ENCODE data around the gene PLIN4. TPM values are rescaled to one million over a fixed set of nuclear protein-coding genes. Genes with fewer than 3 reads are reported as not detected.

The PLIN4 gene
- total RNA-seq, 1 experiment from 2014 or later, result 2.3 TPM

GRCh38 chr19:4529924-4530522, 11.7 kb upstream of the PLIN4 start:
- H3K36me3 ChIP-seq (ENCODE audit: control insufficient read depth in 1 of 2, insufficient read depth in 2 of 2, low read length in 2 of 2), result no peaks in the 10 kb centered on the region
- H3K27ac ChIP-seq (ENCODE audit: low read depth, low read length), result no peak overlapping the region
- POLR2A ChIA-PET, result no interaction called here
- RAD21 ChIA-PET (ENCODE audit: low non-redundant PET in 1 of 2, low total read pairs in 2 of 2, uncharacterized antibody in 2 of 2, unreplicated experiment in 2 of 2), result no interaction called here
- no peak overlapping the region for H3K4me2 ChIP-seq (ENCODE audit: low read length)
- no peaks in the 10 kb centered on the region for H3K9me3 ChIP-seq (ENCODE audit: control insufficient read depth in 1 of 2, insufficient read depth in 1 of 2, low read depth in 1 of 2, low read length in 2 of 2)
- H3K9ac ChIP-seq (ENCODE audit: low read length), result no peak overlapping the region
- CTCF ChIA-PET, result no interaction called here
- no peak for TF ChIP-seq FOSL1 (IDR thresholded peaks at IDR 0.05; ENCODE audit: low read depth)
- TF ChIP-seq SRF (IDR thresholded peaks at IDR 0.05; ENCODE audit: low read depth), result no peak
- TF ChIP-seq RAD21 (IDR thresholded peaks at IDR 0.05; ENCODE audit: low read depth), result no peak
- TF ChIP-seq EGR1 (IDR thresholded peaks at IDR 0.05; ENCODE audit: low read depth), result no peak
- no peak for TF ChIP-seq JUND (IDR thresholded peaks at IDR 0.05)
- no peak for TF ChIP-seq SP1 (IDR thresholded peaks at IDR 0.05; ENCODE audit: low read depth)
- TF ChIP-seq POLR2AphosphoS5 (IDR thresholded peaks at IDR 0.05; ENCODE audit: low read depth, low read length), result no peak
- no peak for TF ChIP-seq MAX (IDR thresholded peaks at IDR 0.05)
- no peak for TF ChIP-seq REST (IDR thresholded peaks at IDR 0.05; ENCODE audit: low read depth)
- TF ChIP-seq ZFX (IDR thresholded peaks at IDR 0.05), result no peak
- TF ChIP-seq EZH2phosphoT487 (IDR thresholded peaks at IDR 0.05; ENCODE audit: borderline replicate concordance), result no peak
- TF ChIP-seq TCF7L2 (IDR thresholded peaks at IDR 0.05; ENCODE audit: borderline replicate concordance, extremely low read depth, insufficient read depth, insufficient read length), result no peak
- no peak for TF ChIP-seq POLR2A (IDR thresholded peaks at IDR 0.05; ENCODE audit: borderline replicate concordance, extremely low read depth, insufficient read depth, insufficient read length)
- TF ChIP-seq CEBPB (IDR thresholded peaks at IDR 0.05; ENCODE audit: low read depth), result no peak
- intact Hi-C loops (cut with micrococcal nuclease), result loop anchor here (10.0 kb wide), 1 partner anchor 265 kb away; no protein-coding TSS in a partner anchor
- no peak for DNase-seq (ENCODE audit: low read depth, low spot score)
- H3K4me1 ChIP-seq (ENCODE audit: control insufficient read depth in 1 of 2, insufficient read depth in 2 of 2, low read length in 2 of 2), result peaks cover 0 to 8% of the 10 kb centered on the region in 2 experiments; a peak in 2 of 4 replicates
- H3K4me3 ChIP-seq (replicated peaks in 1 of 2; ENCODE audit: low read depth in 1 of 2, low read length in 2 of 2), result no peak overlapping the region
- H4K20me1 ChIP-seq (ENCODE audit: insufficient read depth), result no peaks in the 10 kb centered on the region
- ATAC-seq, result no peak
- no TSS peak for BruUV-seq (replicated peaks)
- no peaks in the 10 kb centered on the region for H3K79me2 ChIP-seq (ENCODE audit: insufficient read depth, low read length)
- H3K27me3 ChIP-seq (ENCODE audit: insufficient read depth, low read length), result no peaks in the 10 kb centered on the region
- H2AFZ ChIP-seq (ENCODE audit: low read depth, low read length, poor library complexity, severe bottlenecking), result no peak overlapping the region
- no peaks in the 10 kb centered on the region for H3K9me2 ChIP-seq (ENCODE audit: insufficient read depth)
